Measurements from ENCODE around the gene FOXN3.

FOXN3 gene

DNA sequence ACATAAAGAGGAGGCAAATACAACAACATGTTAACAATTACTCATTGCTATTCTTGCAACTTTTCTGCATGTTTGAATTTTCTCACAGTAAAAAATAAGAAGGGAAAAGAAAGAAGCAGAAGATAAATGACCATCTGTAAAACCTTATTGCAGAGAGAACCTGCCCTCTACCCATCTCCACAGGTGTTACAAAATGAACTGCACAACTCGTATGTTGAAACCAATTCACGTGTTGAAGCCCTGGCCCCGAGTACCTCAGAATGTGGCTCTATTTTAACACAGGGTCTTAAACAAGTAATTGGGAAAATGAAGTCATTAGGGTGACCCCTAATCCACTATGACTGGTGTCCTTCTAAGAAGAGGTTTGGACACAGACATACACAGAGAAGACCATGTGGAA, 39.5 kb downstream of the FOXN3 start:
- Histone ChIP-seq H3K4me1 (ENCODE audit: control insufficient read depth in 5 of 5, insufficient read depth in 5 of 5, low read length in 5 of 5) (peaks cover under 1 to 26% (median 22%) of the 10 kb centered on the region in 5 donors), H3K4me3 (ENCODE audit: low read depth in 1 of 5, low read length in 5 of 5) (no peak overlapping the region), H3K27me3 (ENCODE audit: control insufficient read depth in 5 of 5, insufficient read depth in 4 of 5, low read length in 5 of 5) (no peaks in the 10 kb centered on the region), H3K36me3 (ENCODE audit: control insufficient read depth in 5 of 5, insufficient read depth in 5 of 5, low read length in 5 of 5) (no peaks in the 10 kb centered on the region), H3K27ac (ENCODE audit: low read depth, low read length) (no peak overlapping the region), H3K9me3 (ENCODE audit: control insufficient read depth in 5 of 5, low read length in 5 of 5) (no peaks in the 10 kb centered on the region), H3K9ac (ENCODE audit: low read length in 5 of 5) (no peak overlapping the region)

DNA sequence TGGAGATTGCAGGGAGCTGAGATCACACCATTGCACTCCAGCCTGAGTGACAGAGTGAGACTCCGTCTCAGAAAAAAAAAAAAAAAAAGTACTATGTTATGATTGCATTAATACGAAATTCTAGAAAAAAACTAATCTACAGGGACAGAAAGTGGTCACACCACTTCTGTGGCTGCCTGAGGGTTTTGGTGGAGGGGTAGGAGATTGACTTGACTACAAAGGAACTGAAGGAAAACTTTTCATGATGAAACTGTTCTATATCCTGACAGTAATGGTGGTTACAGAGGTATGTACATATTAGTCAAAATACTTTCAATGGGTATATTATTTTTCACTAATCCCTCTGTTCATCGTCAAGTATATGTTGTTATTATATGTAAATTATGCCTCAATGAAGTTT, 42.1 kb downstream of the FOXN3 start:
- Histone ChIP-seq H3K27ac (ENCODE audit: low read depth, low read length) (no peak overlapping the region), H3K4me1 (ENCODE audit: control insufficient read depth in 5 of 5, insufficient read depth in 5 of 5, low read length in 5 of 5) (peaks cover 0 to 38% (median 28%) of the 10 kb centered on the region in 5 donors), H3K9me3 (ENCODE audit: control insufficient read depth in 5 of 5, low read length in 5 of 5) (no peaks in the 10 kb centered on the region), H3K9ac (ENCODE audit: low read length in 5 of 5) (no peak overlapping the region), H3K4me3 (ENCODE audit: low read depth in 1 of 5, low read length in 5 of 5) (no peak overlapping the region), H3K27me3 (ENCODE audit: control insufficient read depth in 5 of 5, insufficient read depth in 4 of 5, low read length in 5 of 5) (no peaks in the 10 kb centered on the region), H3K36me3 (ENCODE audit: control insufficient read depth in 5 of 5, insufficient read depth in 5 of 5, low read length in 5 of 5) (no peaks in the 10 kb centered on the region)

DNA sequence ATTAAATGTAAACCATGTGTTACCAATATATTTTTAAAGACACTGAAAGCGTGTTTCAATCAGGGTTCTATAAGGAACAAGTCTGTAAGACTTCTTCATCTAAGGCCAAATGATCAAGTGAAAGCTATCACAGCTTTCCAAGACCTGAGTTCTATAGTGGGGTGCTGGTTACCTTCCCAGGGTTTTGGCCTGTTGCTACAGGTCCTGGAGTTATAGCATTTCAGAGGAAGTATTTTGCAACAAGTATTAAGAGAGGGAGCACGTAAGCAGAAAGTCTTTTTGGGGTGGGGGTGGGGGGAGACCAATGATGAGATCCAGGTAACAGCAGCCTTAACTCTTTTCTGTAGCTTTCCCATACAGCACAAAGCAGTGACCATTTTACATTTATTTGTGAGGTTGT, 43.8 kb downstream of the FOXN3 start:
- peaks cover 0 to 24% (median 16%) of the 10 kb centered on the region in 5 donors for H3K4me1 ChIP-seq (ENCODE audit: control insufficient read depth in 5 of 5, insufficient read depth in 5 of 5, low read length in 5 of 5)
- no peak overlapping the region for H3K27ac ChIP-seq (ENCODE audit: low read depth, low read length)
- no peaks in the 10 kb centered on the region for H3K27me3 ChIP-seq (ENCODE audit: control insufficient read depth in 5 of 5, insufficient read depth in 4 of 5, low read length in 5 of 5)
- H3K9me3 ChIP-seq (ENCODE audit: control insufficient read depth in 5 of 5, low read length in 5 of 5), result no peaks in the 10 kb centered on the region
- H3K4me3 ChIP-seq (ENCODE audit: low read depth in 1 of 5, low read length in 5 of 5), result no peak overlapping the region
- H3K36me3 ChIP-seq (ENCODE audit: control insufficient read depth in 5 of 5, insufficient read depth in 5 of 5, low read length in 5 of 5), result no peaks in the 10 kb centered on the region
- no peak overlapping the region for H3K9ac ChIP-seq (ENCODE audit: low read length in 5 of 5)

DNA sequence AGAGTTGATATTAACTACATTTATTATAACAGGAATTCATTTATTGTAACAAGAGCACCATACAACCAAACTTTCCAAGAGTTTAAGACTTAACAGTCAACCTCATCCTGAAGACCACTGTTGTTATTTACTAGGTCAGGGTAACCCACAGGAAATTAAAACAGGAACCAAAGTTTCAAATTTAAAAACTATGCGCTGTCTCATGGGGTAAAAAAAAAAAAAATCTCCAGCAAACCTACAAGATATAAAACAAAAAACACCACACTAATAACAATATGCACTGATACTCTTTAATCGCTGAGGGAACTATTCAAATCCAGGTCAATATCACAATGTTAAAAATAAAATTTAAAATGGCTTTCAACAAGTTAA, 44.5 kb downstream of the FOXN3 start:
- Histone ChIP-seq H3K36me3 (ENCODE audit: control insufficient read depth in 5 of 5, insufficient read depth in 5 of 5, low read length in 5 of 5) (no peaks in the 10 kb centered on the region), H3K4me1 (ENCODE audit: control insufficient read depth in 5 of 5, insufficient read depth in 5 of 5, low read length in 5 of 5) (peaks cover 0 to 20% (median 19%) of the 10 kb centered on the region in 5 donors), H3K4me3 (ENCODE audit: low read depth in 1 of 5, low read length in 5 of 5) (no peak overlapping the region), H3K27ac (ENCODE audit: low read depth, low read length) (no peak overlapping the region), H3K9me3 (ENCODE audit: control insufficient read depth in 5 of 5, low read length in 5 of 5) (no peaks in the 10 kb centered on the region), H3K9ac (ENCODE audit: low read length in 5 of 5) (no peak overlapping the region), H3K27me3 (ENCODE audit: control insufficient read depth in 5 of 5, insufficient read depth in 4 of 5, low read length in 5 of 5) (no peaks in the 10 kb centered on the region)

DNA sequence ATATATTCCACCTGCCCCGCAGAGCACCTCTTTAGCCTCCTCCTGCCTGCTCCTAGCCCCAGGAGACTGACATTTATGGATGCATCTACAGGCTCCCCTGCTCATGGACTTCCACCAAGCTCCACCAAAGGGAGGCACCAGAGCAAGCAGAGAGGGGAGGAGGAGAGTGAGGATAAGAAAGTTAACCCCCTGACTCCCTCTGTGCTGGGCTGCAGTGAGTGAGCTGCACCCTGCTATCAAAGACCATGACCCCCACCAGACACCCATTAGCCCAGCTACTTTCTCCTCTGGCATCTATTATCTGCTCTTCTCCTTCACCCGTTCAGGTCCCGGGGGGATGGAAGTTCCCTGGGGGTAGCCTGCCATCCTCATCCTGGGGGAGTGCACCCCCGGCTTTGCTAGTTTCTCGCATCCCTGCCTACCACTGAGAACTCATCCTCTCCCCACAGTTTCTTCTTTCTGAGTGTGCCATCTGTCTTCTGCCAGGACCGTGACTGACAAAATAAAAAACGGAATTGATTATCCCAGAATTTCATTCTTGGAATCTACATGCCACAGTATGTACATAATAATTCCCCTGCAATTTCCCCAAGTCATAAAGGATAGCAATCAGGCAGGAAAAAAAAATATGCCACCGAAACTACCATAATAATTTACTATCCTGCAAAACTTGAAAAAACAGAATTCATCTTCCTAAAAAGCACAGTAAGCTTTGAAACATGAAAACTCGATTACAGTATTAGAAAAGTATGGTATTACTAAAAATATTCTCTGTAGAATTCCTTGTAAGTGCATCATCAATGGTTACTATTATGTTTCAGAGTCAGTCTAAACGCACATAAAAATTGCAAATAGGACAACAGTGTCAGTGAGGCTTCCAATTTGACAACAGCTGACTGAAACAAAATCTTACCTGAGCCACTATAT, 45.2 kb downstream of the FOXN3 start:
- H3K27me3 ChIP-seq (ENCODE audit: control insufficient read depth in 5 of 5, insufficient read depth in 4 of 5, low read length in 5 of 5), result no peaks in the 10 kb centered on the region
- H3K9me3 ChIP-seq (ENCODE audit: control insufficient read depth in 5 of 5, low read length in 5 of 5), result no peaks in the 10 kb centered on the region
- H3K27ac ChIP-seq (ENCODE audit: low read depth, low read length), result no peak overlapping the region
- H3K4me1 ChIP-seq (ENCODE audit: control insufficient read depth in 5 of 5, insufficient read depth in 5 of 5, low read length in 5 of 5), result peaks cover 0 to 25% (median 25%) of the 10 kb centered on the region in 5 donors
- H3K36me3 ChIP-seq (ENCODE audit: control insufficient read depth in 5 of 5, insufficient read depth in 5 of 5, low read length in 5 of 5), result no peaks in the 10 kb centered on the region
- no peak overlapping the region for H3K9ac ChIP-seq (ENCODE audit: low read length in 5 of 5)
- H3K4me3 ChIP-seq (ENCODE audit: low read depth in 1 of 5, low read length in 5 of 5), result no peak overlapping the region

DNA sequence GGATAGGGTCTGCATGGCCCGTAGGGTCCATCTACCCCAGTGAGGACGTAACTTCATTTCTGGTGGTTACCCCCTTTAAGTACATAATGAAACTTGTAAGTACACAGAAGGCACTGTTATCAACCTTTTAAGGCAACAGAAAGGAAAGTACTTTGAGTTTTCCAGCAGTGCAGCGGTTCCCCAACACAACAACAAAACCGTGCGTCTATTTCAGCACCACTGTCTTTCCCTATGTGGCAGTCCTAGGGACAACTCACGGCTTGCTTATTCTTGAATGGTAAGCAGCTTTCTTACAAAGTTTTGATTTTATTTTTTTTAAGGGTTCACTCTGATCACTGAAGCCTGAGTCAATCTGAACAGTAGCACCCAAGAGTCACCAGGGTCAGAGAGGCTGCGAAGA, 46.3 kb downstream of the FOXN3 start:
- H3K36me3 ChIP-seq (ENCODE audit: control insufficient read depth in 5 of 5, insufficient read depth in 5 of 5, low read length in 5 of 5), result no peaks in the 10 kb centered on the region
- H3K27ac ChIP-seq (ENCODE audit: low read depth, low read length), result no peak overlapping the region
- H3K4me1 ChIP-seq (ENCODE audit: control insufficient read depth in 5 of 5, insufficient read depth in 5 of 5, low read length in 5 of 5), result peaks cover 0 to 30% (median 29%) of the 10 kb centered on the region in 5 donors
- no peak overlapping the region for H3K9ac ChIP-seq (ENCODE audit: low read length in 5 of 5)
- H3K4me3 ChIP-seq (ENCODE audit: low read depth in 1 of 5, low read length in 5 of 5), result no peak overlapping the region
- no peaks in the 10 kb centered on the region for H3K9me3 ChIP-seq (ENCODE audit: control insufficient read depth in 5 of 5, low read length in 5 of 5)
- no peaks in the 10 kb centered on the region for H3K27me3 ChIP-seq (ENCODE audit: control insufficient read depth in 5 of 5, insufficient read depth in 4 of 5, low read length in 5 of 5)

DNA sequence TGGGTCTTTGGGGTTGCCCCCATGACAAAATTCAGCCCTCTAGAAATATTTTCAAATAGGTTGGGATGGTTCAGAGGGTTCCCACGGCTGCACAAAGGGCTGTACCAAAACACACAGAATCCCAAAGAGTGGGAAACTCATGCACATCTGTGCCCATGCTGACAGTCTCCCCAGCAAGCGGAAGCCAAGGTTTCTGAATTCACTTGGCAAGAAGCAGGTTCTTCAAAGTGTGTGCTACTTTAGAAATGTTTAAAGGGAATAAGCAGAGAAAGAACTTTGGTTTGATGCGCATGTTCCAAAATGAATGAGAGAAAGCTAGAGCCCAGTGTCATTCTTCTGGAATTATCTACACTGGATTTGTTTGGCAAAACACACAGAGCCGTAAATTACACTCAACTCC, 46.7 kb downstream of the FOXN3 start:
- Histone ChIP-seq H3K9me3 (ENCODE audit: control insufficient read depth in 5 of 5, low read length in 5 of 5) (no peaks in the 10 kb centered on the region), H3K4me3 (ENCODE audit: low read depth in 1 of 5, low read length in 5 of 5) (no peak overlapping the region), H3K27ac (ENCODE audit: low read depth, low read length) (no peak overlapping the region), H3K4me1 (ENCODE audit: control insufficient read depth in 5 of 5, insufficient read depth in 5 of 5, low read length in 5 of 5) (peaks cover 0 to 32% (median 29%) of the 10 kb centered on the region in 5 donors), H3K36me3 (ENCODE audit: control insufficient read depth in 5 of 5, insufficient read depth in 5 of 5, low read length in 5 of 5) (no peaks in the 10 kb centered on the region), H3K27me3 (ENCODE audit: control insufficient read depth in 5 of 5, insufficient read depth in 4 of 5, low read length in 5 of 5) (no peaks in the 10 kb centered on the region), H3K9ac (ENCODE audit: low read length in 5 of 5) (no peak overlapping the region)

DNA sequence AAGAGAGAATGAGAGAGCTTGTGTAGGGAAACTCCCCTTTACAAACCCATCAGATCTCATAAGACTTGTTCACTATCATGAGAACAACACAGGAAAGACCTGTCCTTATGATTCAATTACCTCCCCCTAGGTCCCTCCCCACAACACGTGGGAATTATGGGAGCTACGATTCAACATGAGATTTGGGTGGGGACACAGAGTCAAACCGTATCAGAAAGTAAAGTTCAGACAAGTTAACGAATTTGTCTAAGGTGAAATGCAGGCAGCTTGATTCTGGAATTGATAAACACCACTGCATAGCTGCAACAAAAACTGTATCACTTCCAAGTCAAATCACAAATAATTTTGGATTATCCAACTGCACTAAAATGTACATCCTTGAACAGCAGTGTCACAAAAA, 47.4 kb downstream of the FOXN3 start:
- Histone ChIP-seq H3K4me1 (ENCODE audit: control insufficient read depth in 5 of 5, insufficient read depth in 5 of 5, low read length in 5 of 5) (peaks cover 4 to 39% (median 29%) of the 10 kb centered on the region in 5 donors), H3K27ac (ENCODE audit: low read depth, low read length) (no peak overlapping the region), H3K36me3 (ENCODE audit: control insufficient read depth in 5 of 5, insufficient read depth in 5 of 5, low read length in 5 of 5) (no peaks in the 10 kb centered on the region), H3K4me3 (ENCODE audit: low read depth in 1 of 5, low read length in 5 of 5) (no peak overlapping the region), H3K9me3 (ENCODE audit: control insufficient read depth in 5 of 5, low read length in 5 of 5) (no peaks in the 10 kb centered on the region), H3K27me3 (ENCODE audit: control insufficient read depth in 5 of 5, insufficient read depth in 4 of 5, low read length in 5 of 5) (no peaks in the 10 kb centered on the region), H3K9ac (ENCODE audit: low read length in 5 of 5) (no peak overlapping the region)

DNA sequence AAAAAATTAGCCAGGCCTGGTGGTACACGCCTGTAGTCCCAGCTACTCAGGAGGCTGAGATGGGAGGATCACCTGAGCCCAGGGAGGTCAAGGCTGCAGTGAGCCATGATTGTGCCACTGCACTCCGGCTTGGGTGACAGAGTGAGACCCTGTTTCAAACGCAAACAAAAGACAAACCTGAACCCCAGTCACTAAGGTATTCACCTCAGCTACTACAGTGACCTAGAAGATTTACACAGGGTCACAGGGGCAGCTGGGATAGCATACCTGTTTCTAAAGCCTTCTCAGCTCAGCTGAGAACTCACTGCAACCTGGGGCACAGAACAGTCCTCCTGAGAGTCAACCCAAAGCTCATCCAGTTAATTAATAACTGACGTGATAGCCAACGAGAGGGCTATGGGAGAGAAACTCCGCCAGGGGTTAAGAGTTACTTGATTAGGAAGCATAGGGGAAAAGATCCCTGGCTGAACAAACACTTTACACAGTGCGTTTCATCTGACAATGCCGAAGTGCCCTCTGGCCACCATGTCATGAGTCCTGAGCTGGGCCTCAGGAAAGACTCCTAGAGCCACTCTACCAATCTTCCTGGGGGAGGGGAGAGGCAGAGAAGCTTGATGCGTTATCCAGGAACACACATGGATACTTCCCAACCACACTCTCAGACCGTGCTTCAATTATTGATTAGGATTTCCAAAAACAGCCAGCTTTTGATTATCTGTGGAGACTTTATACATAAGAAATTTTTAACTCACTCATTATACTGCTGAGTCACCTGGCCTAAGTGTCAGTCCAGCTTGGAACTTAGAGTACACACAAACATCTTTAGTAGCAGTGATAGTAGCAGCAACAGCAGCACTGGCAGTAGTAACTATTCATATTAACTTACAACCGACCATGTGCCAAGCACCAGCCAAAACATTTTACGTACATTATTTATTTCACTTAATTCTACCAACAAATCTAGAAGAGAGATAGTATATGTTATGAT, 48.2 kb downstream of the FOXN3 start:
- Histone ChIP-seq H3K4me1 (ENCODE audit: control insufficient read depth in 5 of 5, insufficient read depth in 5 of 5, low read length in 5 of 5) (peaks cover 4 to 44% (median 34%) of the 10 kb centered on the region in 5 donors), H3K27ac (ENCODE audit: low read depth, low read length) (no peak overlapping the region), H3K9ac (ENCODE audit: low read length in 5 of 5) (no peak overlapping the region), H3K9me3 (ENCODE audit: control insufficient read depth in 5 of 5, low read length in 5 of 5) (no peaks in the 10 kb centered on the region), H3K4me3 (ENCODE audit: low read depth in 1 of 5, low read length in 5 of 5) (no peak overlapping the region), H3K27me3 (ENCODE audit: control insufficient read depth in 5 of 5, insufficient read depth in 4 of 5, low read length in 5 of 5) (no peaks in the 10 kb centered on the region), H3K36me3 (ENCODE audit: control insufficient read depth in 5 of 5, insufficient read depth in 5 of 5, low read length in 5 of 5) (no peaks in the 10 kb centered on the region)

DNA sequence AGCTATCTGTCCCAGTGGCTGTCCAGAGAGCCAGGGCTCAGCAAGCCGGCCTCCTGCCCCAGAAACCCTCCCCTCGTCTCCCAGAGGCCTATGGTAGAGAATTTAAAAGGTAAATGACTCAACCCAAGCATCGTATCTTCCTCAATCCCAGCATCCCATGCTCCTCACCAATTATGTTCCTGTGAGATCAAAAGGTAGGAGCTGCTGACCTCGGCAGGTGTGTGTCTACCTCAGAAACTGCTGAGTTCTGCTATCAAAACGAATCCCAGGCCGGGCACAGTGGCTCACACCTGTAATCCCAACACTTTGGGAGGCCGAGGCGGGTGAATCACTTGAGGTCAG, 49.3 kb downstream of the FOXN3 start:
- Histone ChIP-seq H3K27ac (ENCODE audit: low read depth, low read length) (no peak overlapping the region), H3K9ac (ENCODE audit: low read length in 5 of 5) (no peak overlapping the region), H3K36me3 (ENCODE audit: control insufficient read depth in 5 of 5, insufficient read depth in 5 of 5, low read length in 5 of 5) (no peaks in the 10 kb centered on the region), H3K4me1 (ENCODE audit: control insufficient read depth in 5 of 5, insufficient read depth in 5 of 5, low read length in 5 of 5) (peaks cover 6 to 46% (median 34%) of the 10 kb centered on the region in 5 donors), H3K4me3 (ENCODE audit: low read depth in 1 of 5, low read length in 5 of 5) (no peak overlapping the region), H3K9me3 (ENCODE audit: control insufficient read depth in 5 of 5, low read length in 5 of 5) (no peaks in the 10 kb centered on the region), H3K27me3 (ENCODE audit: control insufficient read depth in 5 of 5, insufficient read depth in 4 of 5, low read length in 5 of 5) (no peaks in the 10 kb centered on the region)

Measured in subcutaneous abdominal adipose tissue (tissue), 5 donors.